Inflammatory macrophage treated with lipopolysaccharide for 1 hour (primary cell): ENCODE results near the gene AWAT2.

ENCODE experiments used
- DNase-seq, 2 donors: peaks; one replicate each; pipeline ENCODE4 v3.0.0-alpha.2; 2020 to 2022

The AWAT2 gene

GRCh38 chrX:69993494-69993893, 56.2 kb downstream of the AWAT2 start:
- DNase-seq = no peak

GRCh38 chrX:69991685-69992084, 58.1 kb downstream of the AWAT2 start:
- no peak for DNase-seq
